IPS-11a (cell line): ENCODE data around the gene DNAJC3.
"Not testable (repeated sequence)": the region's sequence is repeated elsewhere in the genome, so short reads cannot be mapped to it uniquely, and the experiment has no call there.

Experiments used
- H3K4me3 ChIP-seq: one replicate; pipeline ENCODE4 v1.5.1; 2013; ENCODE audit warnings: low read depth, low read length, control low read depth

DNAJC3 gene

GRCh38 chr13:95713651-95714050 lies 36.7 kb downstream of the DNAJC3 start:
- no peak overlapping the region for H3K4me3 ChIP-seq

GRCh38 chr13:95714142-95714832 lies 37.3 kb downstream of the DNAJC3 start:
- no peak overlapping the region for H3K4me3 ChIP-seq

- H3K4me3 ChIP-seq: no peak overlapping the region
Measured at GRCh38 chr13:95716231-95716630, 39.3 kb downstream of the DNAJC3 start.

GRCh38 chr13:95722241-95722640 lies 45.3 kb downstream of the DNAJC3 start:
- H3K4me3 ChIP-seq: no peak overlapping the region

GRCh38 chr13:95723438-95723837 lies 46.5 kb downstream of the DNAJC3 start:
- no peak overlapping the region for H3K4me3 ChIP-seq

- H3K4me3 ChIP-seq: no peak overlapping the region
Measured at GRCh38 chr13:95724252-95724651, 47.3 kb downstream of the DNAJC3 start.

- no peak overlapping the region for H3K4me3 ChIP-seq
Measured at GRCh38 chr13:95726876-95727275, 49.9 kb downstream of the DNAJC3 start.

- no peak overlapping the region for H3K4me3 ChIP-seq
Measured at GRCh38 chr13:95728957-95729356, 52.0 kb downstream of the DNAJC3 start.

- no peak overlapping the region for H3K4me3 ChIP-seq
Measured at GRCh38 chr13:95734124-95734523, 57.2 kb downstream of the DNAJC3 start.

- H3K4me3 ChIP-seq: not testable (repeated sequence)
Measured at GRCh38 chr13:95740071-95740978, 63.4 kb downstream of the DNAJC3 start.

GRCh38 chr13:95740979-95741320 lies 64.0 kb downstream of the DNAJC3 start:
- no peak overlapping the region for H3K4me3 ChIP-seq

GRCh38 chr13:95741584-95742563 lies 64.9 kb downstream of the DNAJC3 start:
- H3K4me3 ChIP-seq: no peak overlapping the region

GRCh38 chr13:95743192-95743591 lies 66.3 kb downstream of the DNAJC3 start:
- no peak overlapping the region for H3K4me3 ChIP-seq

- H3K4me3 ChIP-seq: no peak overlapping the region
Measured at GRCh38 chr13:95745289-95745688, 68.3 kb downstream of the DNAJC3 start.

GRCh38 chr13:95745752-95746151 lies 68.8 kb downstream of the DNAJC3 start:
- H3K4me3 ChIP-seq: no peak overlapping the region

GRCh38 chr13:95749545-95749944 lies 72.6 kb downstream of the DNAJC3 start:
- no peak overlapping the region for H3K4me3 ChIP-seq

GRCh38 chr13:95752677-95753076 lies 75.7 kb downstream of the DNAJC3 start:
- no peak overlapping the region for H3K4me3 ChIP-seq

GRCh38 chr13:95754069-95754468 lies 77.1 kb downstream of the DNAJC3 start:
- no peak overlapping the region for H3K4me3 ChIP-seq

GRCh38 chr13:95756072-95756471 lies 79.1 kb downstream of the DNAJC3 start:
- H3K4me3 ChIP-seq: no peak overlapping the region

- not testable (repeated sequence) for H3K4me3 ChIP-seq
Measured at GRCh38 chr13:95762626-95763025, 85.7 kb downstream of the DNAJC3 start.

- no peak overlapping the region for H3K4me3 ChIP-seq
Measured at GRCh38 chr13:95763601-95764000, 86.7 kb downstream of the DNAJC3 start.
